Measurements from ENCODE around the gene CREB3L2.
"Not testable (repeated sequence)": the region's sequence is repeated elsewhere in the genome, so short reads cannot be mapped to it uniquely, and the experiment has no call there.

Gene CREB3L2

DNA sequence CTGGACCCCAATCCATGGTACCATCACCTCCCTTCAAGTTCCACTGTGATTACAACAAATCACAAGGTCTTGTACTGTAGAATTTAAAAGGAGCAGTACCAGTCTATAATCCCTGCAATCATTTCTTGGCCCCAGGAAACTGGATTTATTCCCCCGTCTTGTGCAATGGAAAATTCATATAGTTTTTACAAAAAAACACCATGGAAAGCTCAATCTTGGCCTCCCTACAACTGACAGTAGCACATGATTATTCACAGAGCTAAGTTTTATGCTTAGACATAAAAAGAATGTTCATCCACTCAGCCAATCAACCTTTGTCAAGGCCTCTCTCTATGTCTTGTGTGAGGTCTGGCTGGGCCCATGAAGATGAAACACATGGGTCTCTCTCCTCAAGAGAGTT lies 165.3 kb downstream of the CREB3L2 start:
- DNase-seq (ENCODE audit: low read depth) = no peak

DNA sequence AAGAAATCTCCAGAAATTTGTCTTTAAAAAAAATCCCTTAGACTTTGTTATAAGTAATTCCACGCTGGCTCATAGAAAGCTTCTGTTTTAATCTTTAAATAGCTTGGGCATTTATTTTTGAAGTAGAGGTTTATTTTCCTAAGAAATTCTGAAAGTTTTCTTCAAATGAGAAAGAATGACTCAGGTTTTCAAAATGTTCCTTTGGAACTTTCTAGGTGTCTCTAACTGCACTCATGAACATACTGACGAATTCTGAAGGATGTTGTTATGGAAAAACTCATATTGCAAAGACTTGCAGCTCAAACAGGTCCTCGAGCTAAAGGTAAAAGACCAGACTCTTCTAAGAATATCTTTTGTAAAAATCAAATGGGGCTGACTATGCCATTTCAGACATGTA lies 165.8 kb downstream of the CREB3L2 start:
- DNase-seq (ENCODE audit: low read depth) = no peak

GRCh38 chr7:137835486-137836112 lies 166.3 kb downstream of the CREB3L2 start:
- DNase-seq (ENCODE audit: low read depth) = no peak

- DNase-seq (ENCODE audit: low read depth) = no peak
Measured at GRCh38 chr7:137834552-137834951, 167.3 kb downstream of the CREB3L2 start.

GRCh38 chr7:137832990-137833389 lies 168.9 kb downstream of the CREB3L2 start:
- DNase-seq (ENCODE audit: low read depth) = not testable (repeated sequence)

DNA sequence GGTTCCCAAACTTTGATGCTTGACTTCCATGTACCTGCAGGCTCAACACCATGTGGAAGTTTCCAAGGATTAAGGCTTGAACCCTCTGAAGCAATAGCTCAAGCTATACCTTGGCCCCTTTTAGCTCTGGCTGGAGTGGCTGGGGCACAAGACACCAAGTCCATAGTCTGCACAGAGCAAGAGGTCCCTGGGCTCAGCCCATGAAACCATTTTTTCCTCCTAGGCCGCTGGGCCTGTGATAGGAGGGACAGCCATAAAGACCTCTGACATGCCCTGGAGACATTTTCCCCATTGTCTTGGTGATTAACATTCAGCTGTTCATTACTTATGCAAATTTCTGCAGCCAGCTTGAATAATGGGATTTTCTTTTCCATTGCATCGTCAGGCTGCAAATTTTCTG lies 169.5 kb downstream of the CREB3L2 start:
- no peak for DNase-seq (ENCODE audit: low read depth)

GRCh38 chr7:137831555-137831954 lies 170.3 kb downstream of the CREB3L2 start:
- DNase-seq (ENCODE audit: low read depth) = not testable (repeated sequence)

DNA sequence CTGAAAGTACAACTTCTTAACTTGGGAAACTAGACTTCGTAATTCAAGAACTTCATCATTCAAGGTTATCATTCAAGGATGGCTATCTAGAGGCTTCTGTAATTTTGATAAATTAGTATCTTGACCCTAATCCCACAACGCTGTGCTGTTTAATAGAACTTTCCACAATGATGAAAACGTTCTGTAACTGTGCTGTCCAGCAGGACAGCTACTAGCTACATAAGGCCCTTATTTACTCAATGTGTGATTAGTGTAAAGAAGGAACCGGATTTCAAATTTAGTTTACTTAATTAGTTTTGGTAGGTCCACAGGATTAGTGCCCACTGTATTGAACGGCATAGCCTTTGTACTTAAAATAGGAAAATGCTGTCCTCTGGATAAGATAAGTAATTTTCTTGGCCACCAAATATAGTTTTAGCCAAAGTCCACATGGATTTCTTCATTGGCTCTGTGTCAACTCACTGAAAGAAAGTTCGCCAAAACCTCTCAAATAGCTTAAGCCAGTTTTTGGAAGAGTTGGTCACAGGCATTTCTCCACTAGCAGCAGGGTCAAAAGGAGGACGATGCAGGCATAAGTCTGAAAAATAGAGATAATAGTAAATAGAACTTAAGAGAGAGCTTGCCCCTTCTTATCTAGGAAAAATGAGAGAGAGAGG lies 172.4 kb downstream of the CREB3L2 start:
- DNase-seq (ENCODE audit: low read depth) = no peak

- DNase-seq (ENCODE audit: low read depth) = no peak
Measured at GRCh38 chr7:137828456-137828855, 173.4 kb downstream of the CREB3L2 start.

DNA sequence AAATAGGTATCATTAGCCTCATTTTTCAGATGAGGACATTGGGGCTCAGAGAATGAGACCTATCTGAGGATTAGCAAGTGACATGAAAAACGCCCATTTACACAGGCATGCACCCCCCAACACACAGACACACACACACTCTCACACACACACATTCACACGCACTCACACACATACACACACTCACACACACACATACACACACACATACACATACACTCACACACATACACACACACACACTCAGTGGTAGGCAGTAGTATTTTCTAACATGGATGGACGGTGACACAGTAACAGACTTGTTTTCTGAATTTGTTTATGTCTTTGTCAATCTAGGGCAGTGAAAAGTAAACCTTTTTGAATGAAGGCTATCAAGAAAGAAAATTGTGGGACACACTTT lies 176.4 kb downstream of the CREB3L2 start:
- no peak for DNase-seq (ENCODE audit: low read depth)

All from activated T-helper 9 cell treated with anti-CD3 and anti-CD28 coated beads, Interleukin-2, amount 50 U/mL, for 16 hours (primary cell).